NCI-H1417 (cell line): ENCODE results near the gene PDZD2.

Experiments
- DNase-seq, 3 experiments: peaks; one replicate each; lab custom pipeline; 2025; lab: John Stamatoyannopoulos, UW

Gene PDZD2

GRCh38 chr5:31981361-31981945 is 342.5 kb downstream of the PDZD2 start:
- no peak for DNase-seq

DNA sequence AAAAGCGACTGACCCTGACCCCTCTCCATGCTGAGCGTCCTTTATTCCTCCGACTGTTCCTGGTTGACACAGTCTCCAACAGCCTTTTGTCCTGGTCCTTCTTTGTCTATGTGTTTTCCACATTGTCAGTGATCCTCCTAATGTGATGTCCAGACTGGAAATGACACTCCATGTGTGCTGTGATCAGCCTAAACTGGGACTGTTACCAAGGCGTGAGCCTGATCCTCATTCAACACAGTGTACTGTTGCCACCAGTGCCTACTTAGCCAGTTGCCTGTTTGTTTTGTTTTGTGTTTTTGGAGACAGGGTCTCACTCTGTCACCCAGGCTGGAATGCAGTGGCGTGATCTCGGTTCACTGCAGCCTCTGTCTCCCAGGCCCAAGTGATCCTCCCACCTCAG is 343.1 kb downstream of the PDZD2 start:
- no peak for DNase-seq

DNA sequence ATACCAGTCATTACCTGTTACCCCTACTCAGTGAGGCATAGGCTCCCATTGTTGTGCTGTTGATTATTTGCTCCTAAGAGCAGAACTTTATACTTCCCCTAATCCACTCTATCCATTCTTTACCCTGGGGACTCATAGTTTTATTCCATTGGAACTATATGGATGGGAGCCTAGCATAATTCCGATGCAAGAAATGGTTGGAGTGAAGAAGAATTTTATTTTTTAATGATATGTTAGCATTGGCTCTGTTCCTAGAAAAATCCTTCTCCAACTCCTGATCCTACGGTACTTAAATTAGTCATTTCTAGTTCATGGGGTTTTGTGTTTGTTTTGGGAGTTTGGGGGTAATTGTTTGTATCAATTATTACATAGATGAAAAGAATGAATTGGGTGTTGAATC is 343.7 kb downstream of the PDZD2 start:
- DNase-seq: no peak

GRCh38 chr5:31983851-31984250 is 344.9 kb downstream of the PDZD2 start:
- DNase-seq: no peak

- no peak for DNase-seq
Measured at GRCh38 chr5:31984691-31985090, 345.8 kb downstream of the PDZD2 start.

DNA sequence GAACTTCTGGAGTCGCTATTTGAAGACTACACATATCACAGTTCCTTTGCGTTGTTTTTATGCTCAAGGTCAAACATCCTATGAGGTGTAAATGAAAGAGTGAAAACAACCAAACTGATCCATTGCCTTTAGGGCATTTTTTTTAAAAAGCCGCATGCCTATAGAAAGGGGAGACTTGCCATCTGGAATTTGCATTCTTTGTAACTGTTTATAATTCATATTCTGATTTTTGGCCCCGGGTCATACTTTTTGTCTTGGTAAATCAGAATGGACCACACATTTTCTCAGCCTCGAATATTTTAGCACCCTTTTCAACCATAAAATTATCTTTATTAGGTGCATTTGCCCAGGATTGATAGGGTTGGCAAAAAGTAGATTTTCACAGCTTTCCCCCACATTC is 347.2 kb downstream of the PDZD2 start:
- DNase-seq: no peak

DNA sequence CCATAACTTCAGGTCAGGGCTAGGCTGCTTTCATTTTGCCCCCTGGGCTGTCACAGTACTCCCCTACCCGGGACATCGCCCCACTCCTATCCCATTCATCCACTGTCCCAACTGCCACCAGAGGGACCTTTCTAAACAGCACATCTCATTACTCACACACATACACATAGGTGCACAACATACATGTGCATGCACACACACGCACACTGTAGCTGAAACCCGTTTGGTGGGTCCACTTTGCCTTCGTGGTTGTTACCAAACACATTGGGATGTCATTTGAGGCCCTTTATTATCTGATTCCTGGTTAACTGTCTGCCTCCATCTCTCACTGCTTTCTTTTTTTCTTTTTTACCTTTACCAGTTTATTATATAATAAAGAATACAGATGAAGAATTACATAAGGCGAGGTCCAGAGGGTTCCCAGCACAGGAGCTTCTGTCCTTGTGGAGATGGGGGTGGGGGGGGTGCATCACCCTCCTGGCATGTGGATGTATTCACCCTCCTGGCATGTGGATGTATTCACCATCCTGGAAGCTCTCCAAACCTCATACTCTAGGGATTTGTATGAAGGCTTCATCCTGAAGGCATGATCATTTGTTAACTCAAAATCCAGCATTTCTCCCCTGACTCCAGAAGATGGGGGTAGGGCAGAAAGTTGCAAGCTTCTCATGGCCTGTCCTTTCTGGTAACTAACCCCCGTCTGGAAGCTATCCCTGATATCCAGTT is 349.2 kb downstream of the PDZD2 start:
- DNase-seq: no peak

DNA sequence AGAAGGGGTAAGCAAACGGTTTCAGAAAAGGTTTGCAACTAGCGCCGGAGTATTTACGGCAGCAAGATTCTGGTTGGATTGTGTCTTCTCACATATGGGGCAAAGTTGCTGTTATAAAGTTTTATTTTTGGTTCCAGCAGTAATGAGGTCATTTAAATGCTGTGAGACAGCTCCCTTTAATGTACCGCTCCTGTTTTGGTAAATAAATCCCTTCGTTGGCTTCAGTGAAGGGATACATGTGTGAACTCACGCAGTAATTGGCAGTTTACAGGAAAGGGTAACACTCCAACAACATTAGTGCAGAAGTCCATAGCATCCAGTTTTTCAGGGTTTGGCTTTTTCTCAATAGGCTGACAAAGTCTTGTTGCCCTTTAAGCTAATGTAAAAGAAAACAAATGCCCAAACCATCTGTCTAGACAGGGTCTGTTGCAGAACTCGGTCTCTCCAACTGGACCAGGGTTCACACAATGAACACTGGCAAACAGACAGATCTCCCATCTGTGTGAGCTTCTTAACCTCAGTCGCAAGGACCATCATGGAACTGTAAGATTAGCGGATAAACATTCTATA is 351.2 kb downstream of the PDZD2 start:
- DNase-seq: no peak

GRCh38 chr5:31990701-31991110 is 351.8 kb downstream of the PDZD2 start:
- DNase-seq: no peak

DNA sequence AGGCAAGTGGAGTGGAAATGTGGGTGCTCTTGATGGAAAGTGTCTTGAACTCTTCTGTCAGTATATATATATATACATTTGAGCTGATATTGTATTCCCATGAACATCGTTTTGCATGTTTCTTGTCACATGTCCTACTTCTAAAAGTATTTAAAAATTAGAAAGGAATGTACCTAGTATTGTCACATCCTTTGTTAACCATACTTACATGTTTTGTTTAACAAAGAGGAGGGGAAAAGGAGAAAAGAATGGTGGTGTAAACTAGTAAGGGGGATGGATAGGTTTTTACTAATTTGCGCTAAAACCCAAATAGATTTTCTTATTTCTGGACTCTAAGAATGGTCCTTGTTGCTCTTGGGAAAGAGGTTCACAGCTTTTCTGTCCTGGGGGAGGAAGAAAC is 353.4 kb downstream of the PDZD2 start:
- no peak for DNase-seq

GRCh38 chr5:31993165-31993961 is 354.4 kb downstream of the PDZD2 start:
- no peak for DNase-seq

- no peak for DNase-seq
Measured at GRCh38 chr5:31995006-31995405, 356.1 kb downstream of the PDZD2 start.

- DNase-seq: no peak
Measured at GRCh38 chr5:31995714-31996113, 356.8 kb downstream of the PDZD2 start.

DNA sequence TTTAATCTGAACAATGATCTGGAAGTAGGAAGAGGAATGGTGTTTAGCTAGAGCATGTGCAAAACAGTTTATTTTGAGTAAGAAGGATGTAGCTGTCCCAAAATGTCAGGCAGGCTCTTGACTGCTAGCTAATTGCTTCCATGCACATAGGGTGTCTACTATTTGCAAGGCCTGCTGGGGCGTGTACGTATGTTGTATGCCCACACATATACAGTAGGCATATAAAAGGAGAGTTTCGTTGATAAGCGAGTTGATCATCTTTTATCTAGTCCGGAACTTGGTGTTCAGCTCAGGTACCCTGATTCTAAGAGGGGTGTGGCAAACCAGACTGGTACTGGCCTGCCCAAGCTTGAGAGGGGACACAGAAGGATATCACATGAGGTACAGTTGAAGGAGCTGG is 358.0 kb downstream of the PDZD2 start:
- no peak for DNase-seq

DNA sequence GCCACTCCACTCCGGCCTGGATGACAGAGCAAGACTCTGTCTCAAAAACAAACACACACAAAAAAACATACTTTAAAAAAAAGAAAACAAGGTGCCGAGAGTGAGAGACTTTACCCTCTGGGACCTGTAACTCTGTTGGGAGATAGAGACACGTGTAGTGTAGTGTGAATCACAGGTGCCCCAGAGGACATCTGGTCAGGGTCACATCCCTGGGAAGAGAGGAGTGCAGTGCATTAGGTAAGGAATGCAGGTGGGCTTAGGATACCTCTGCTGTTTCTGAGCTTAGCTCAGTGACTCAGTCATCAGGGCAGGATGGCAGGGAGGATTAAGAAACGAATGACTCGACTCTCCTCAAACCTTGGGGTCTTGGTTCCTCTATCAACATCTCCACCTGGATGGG is 360.5 kb downstream of the PDZD2 start:
- DNase-seq: no peak

GRCh38 chr5:32000731-32001130 is 361.8 kb downstream of the PDZD2 start:
- no peak for DNase-seq

DNA sequence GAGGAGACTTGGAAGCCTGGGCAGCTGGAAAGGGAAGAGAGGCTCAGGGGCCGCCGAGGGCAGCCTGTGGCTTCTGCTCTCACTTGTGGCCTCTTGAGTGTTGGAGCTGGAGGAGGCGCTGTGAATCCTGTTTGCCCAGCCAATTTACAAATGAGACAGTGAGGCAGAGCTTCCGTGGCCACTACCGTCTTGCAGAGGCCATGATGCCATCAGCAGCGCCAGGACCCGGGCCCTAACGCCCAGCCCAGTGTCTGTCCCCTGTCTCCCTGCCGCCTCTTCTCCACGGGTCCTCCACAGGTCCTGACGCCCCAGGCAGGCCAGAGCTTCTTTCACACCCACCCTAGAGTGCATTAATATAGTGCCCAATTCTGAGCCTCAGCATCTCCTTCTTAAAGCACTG is 362.4 kb downstream of the PDZD2 start:
- no peak for DNase-seq

GRCh38 chr5:32001707-32002106 is 362.8 kb downstream of the PDZD2 start:
- no peak for DNase-seq

GRCh38 chr5:32002755-32003154 is 363.8 kb downstream of the PDZD2 start:
- DNase-seq: no peak

- no peak for DNase-seq
Measured at GRCh38 chr5:32003981-32004380, 365.1 kb downstream of the PDZD2 start.

DNA sequence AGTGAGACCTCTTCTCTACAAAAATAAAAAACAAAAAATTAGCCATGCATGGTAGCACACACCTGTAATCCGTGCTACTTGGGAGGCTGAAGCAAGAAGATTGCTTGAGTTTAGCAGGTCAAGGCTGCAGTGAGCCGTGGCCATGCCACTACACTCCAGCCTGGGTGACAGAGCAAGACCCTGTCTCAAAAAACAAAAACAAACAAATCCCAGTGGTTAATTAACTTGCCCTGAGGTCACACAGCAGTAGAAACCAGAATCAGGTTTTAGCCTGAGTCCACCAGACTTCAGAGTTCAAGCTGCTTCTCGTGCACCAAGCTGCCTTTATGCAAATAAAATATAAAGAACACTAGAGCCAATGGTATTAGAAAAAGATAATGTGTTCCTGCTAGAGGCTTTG is 365.5 kb downstream of the PDZD2 start:
- no peak for DNase-seq

DNA sequence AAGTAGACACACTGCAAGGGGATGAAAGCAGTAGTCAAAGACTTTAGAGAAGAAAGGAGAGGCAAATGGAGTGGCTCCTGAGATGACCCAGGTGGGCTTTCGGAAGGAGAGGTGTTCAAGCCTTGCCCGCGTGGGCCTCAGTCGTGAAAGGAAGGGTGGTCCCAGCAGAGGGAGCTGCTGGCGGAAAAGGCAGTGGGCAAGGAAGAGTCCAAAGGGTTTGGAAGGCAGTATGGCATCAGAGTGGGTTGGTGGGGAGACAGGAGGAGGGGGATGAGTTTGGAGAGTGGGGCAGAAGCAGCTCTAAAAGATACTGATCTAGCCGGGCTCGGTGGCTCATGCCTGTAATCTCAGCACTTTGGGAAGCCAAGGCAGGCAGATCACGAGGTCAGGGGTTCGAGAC is 369.8 kb downstream of the PDZD2 start:
- DNase-seq: no peak

DNA sequence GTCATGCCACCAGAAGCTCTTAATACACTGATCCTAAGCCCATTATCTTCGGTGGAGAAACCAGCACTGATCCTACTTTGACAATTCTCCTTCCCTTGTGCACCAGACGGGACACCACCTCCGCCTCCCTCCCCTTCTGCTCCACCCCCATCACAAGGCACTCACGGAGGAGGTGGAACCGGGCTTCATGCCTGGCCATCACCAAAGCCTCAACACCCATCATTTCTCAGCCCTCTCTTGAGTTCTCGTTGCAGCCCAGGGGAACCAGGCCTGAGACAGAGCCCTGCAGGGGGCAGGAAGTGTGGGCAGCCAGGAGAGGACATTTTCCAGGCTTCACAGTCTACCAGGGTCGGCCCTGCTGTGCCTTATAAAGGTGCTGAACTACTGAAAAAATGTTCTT is 374.7 kb downstream of the PDZD2 start:
- DNase-seq: no peak
